Suprapubic skin (tissue), 4 donors: Measurements from ENCODE around the gene OSGIN1.
"Not testable (repeated sequence)": the region's sequence is repeated elsewhere in the genome, so short reads cannot be mapped to it uniquely, and the experiment has no call there.

Experiments used
- POLR2A ChIP-seq, 2 donors: fragments of 450-650 bp; IDR thresholded peaks; one replicate each; pipeline ENCODE4 v1.6.1; 2017; ENCODE audit warnings: antibody characterized with exemption in 2 of 2, mild to moderate bottlenecking in 2 of 2, moderate library complexity in 2 of 2
- POLR2AphosphoS5 ChIP-seq, 3 donors: sonication (generic); formaldehyde crosslinking; IDR thresholded peaks; one replicate each; pipeline ENCODE4 v1.6.1; 2017; ENCODE audit warnings: antibody characterized with exemption in 3 of 3
- TF ChIP-seq, protein P1 (sequence below), 2 donors: fragments of 200-600 bp in 1 of 2; fragments of 450-650 bp in 1 of 2; sonication (generic) in 1 of 2; IDR thresholded peaks; one replicate each; pipeline ENCODE4 v1.5.1; 2016 to 2019; ENCODE audit warnings: antibody characterized with exemption in 2 of 2, mild to moderate bottlenecking in 1 of 2, moderate library complexity in 1 of 2

DNA sequence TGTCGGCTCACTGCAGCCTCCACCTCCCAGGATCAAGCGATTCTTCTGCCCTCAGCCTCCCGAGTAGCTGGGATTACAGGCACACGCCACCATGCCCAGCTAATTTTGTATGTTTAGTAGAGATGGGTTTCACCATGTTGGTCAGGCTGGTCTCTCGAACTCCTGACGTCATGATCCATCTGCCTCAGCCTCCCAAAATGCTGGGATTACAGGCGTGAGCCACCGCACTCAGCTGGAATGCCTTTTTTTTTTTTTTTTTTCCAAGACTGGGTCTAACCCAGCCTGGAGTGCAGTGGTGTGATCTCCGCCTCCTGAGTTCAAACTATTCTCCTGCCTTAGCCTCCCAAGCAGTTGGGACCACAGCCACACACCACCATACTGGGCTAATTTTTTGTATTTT lies 11.5 kb upstream of the OSGIN1 start:
- TF ChIP-seq POLR2AphosphoS5, POLR2A (IDR thresholded peaks at IDR 0.05): not testable (repeated sequence)
- TF ChIP-seq, protein P1, sequence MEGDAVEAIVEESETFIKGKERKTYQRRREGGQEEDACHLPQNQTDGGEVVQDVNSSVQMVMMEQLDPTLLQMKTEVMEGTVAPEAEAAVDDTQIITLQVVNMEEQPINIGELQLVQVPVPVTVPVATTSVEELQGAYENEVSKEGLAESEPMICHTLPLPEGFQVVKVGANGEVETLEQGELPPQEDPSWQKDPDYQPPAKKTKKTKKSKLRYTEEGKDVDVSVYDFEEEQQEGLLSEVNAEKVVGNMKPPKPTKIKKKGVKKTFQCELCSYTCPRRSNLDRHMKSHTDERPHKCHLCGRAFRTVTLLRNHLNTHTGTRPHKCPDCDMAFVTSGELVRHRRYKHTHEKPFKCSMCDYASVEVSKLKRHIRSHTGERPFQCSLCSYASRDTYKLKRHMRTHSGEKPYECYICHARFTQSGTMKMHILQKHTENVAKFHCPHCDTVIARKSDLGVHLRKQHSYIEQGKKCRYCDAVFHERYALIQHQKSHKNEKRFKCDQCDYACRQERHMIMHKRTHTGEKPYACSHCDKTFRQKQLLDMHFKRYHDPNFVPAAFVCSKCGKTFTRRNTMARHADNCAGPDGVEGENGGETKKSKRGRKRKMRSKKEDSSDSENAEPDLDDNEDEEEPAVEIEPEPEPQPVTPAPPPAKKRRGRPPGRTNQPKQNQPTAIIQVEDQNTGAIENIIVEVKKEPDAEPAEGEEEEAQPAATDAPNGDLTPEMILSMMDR (IDR thresholded peaks at IDR 0.05) = not testable (repeated sequence)
